ENCODE results near the gene ACTMAP. TPM values are rescaled to one million over a fixed set of nuclear protein-coding genes. Genes with fewer than 3 reads are reported as not detected.

The ACTMAP gene
- total and polyA plus RNA-seq, 2 of the 8 experiments (the other 6 are each of a cell fraction or from before 2014, with no cell fraction given): 24.1 to 26.5 TPM

DNA sequence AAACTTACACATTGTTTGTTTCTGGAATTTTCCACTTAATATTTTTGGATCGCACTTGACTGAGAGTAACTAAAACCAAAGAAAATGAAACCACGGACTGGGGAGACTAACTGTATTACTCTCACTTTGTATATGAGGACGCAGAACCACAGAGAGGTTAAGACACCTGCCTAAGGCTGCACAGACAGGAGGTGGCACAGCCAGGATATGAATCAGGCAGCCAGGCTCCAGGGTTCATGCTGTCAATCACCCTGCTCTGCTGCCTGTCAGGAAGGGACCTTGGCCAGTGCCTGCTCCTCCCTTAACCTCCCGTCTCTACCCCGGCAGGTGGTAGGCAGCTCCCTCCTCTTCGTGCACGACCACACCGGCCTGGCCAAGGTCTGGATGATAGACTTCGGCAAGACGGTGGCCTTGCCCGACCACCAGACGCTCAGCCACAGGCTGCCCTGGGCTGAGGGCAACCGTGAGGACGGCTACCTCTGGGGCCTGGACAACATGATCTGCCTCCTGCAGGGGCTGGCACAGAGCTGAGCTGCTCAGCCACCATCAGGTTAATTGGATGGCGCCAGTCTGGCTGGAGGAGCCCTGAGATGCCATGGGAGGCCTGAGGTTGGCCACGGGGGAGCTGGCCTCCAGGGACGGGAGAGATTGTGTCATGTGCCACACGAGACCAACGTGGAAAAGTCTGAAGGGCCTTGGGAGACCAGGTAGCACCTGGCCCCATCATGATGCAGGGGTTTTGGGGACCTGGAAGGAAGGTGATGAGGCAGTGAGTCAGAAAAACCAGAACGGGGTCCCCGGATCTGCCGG, 11.0 kb downstream of the ACTMAP start:
- no peak overlapping the region for H4K91ac ChIP-seq (replicated peaks; ENCODE audit: insufficient read length, low read length)
- H4K20me1 ChIP-seq (replicated peaks in 1 of 2; ENCODE audit: control insufficient read depth in 1 of 2, insufficient read depth in 2 of 2, low read length in 2 of 2): peaks cover 0 to 8% of the 10 kb centered on the region in 2 experiments
- H2AFZ ChIP-seq (ENCODE audit: low read length): no peak overlapping the region
- H2AK5ac ChIP-seq (ENCODE audit: low read depth, low read length): no peak overlapping the region
- no peak overlapping the region for H2BK12ac ChIP-seq (ENCODE audit: low read depth, low read length)
- no peak overlapping the region for H3K4me3 ChIP-seq (ENCODE audit: extremely low read depth in 1 of 4, insufficient read depth in 2 of 4, low read depth in 3 of 4, low read length in 4 of 4)
- H3K79me1 ChIP-seq (ENCODE audit: low read depth, low read length): no peaks in the 10 kb centered on the region
- ChIA-PET POLR2A (ENCODE audit: partially characterized antibody) (interaction anchor here (0.6 to 12.4 kb wide), 7 partner anchors 9 to 430 kb away, joined by 3 to 120 read pairs (median 5); partner anchors contain the start of genes ACTMAP, COQ8B, ITPKC and RAB4B), CTCF (ENCODE audit: partially characterized antibody) (interaction anchor here (2.5 kb wide), 1 partner anchor 11 kb away, joined by 5 read pairs; the partner anchor contains the start of genes ACTMAP and SNRPA)
- H3K14ac ChIP-seq (ENCODE audit: insufficient read length): no peak overlapping the region
- FAIRE-seq (no peak), DNase-seq (ENCODE audit: low read depth in 1 of 2, low spot score in 2 of 2) (no peak)
- no peak overlapping the region for H2BK20ac ChIP-seq (ENCODE audit: low read length)
- no peak overlapping the region; the same call in 1 of the 2 replicates for H4K8ac ChIP-seq (ENCODE audit: extremely low read depth, insufficient read depth, low read length)
- no peak overlapping the region for H3K18ac ChIP-seq (ENCODE audit: extremely low read depth, low read length)
- no peaks in the 10 kb centered on the region for H3K79me2 ChIP-seq (ENCODE audit: control insufficient read depth in 1 of 2, insufficient read depth in 2 of 2, low read length in 2 of 2)
- H3K56ac ChIP-seq (replicated peaks; ENCODE audit: insufficient read length, low read depth, low read length): no peak overlapping the region
- no peak overlapping the region for H3K9ac ChIP-seq (replicated peaks in 1 of 4; ENCODE audit: extremely low read depth in 1 of 4, low read depth in 3 of 4, low read length in 3 of 4)
- H3K23ac ChIP-seq (ENCODE audit: insufficient read length): no peak overlapping the region
- H3K4me2 ChIP-seq (ENCODE audit: insufficient read depth in 1 of 2, low read depth in 2 of 2, low read length in 2 of 2): no peak overlapping the region
- H3K36me3 ChIP-seq (ENCODE audit: control insufficient read depth in 2 of 4, insufficient read depth in 4 of 4, low read length in 3 of 4): peaks cover 0 to 24% (median 12%) of the 10 kb centered on the region in 4 experiments; a peak in 5 of 8 replicates
- no peak overlapping the region for H2BK15ac ChIP-seq (ENCODE audit: low read length)
- no peak overlapping the region for H2BK5ac ChIP-seq (ENCODE audit: low read depth, low read length)
- H2BK120ac ChIP-seq (replicated peaks; ENCODE audit: low read depth, low read length): no peak overlapping the region
- no peak overlapping the region for H3K4ac ChIP-seq (replicated peaks; ENCODE audit: insufficient read length, low read depth, low read length)
- 91% methylated on average over 22 of the region's 22 CpGs; no CpG with 5 or more reads in 1 of the 2 experiments for WGBS, 2 experiments (ENCODE audit: extremely low coverage in 1 of 2, insufficient coverage in 1 of 2, insufficient read length in 1 of 2, insufficient replicate concordance in 2 of 2, low coverage in 1 of 2, low lambda C conversion rate in 2 of 2, missing lambda C conversion rate in 1 of 2)
- no peaks in the 10 kb centered on the region for H3K27me3 ChIP-seq (replicated peaks in 1 of 4; ENCODE audit: control insufficient read depth in 3 of 4, extremely low read depth in 1 of 4, insufficient read depth in 3 of 4, low read length in 3 of 4)
- H3K27ac ChIP-seq (ENCODE audit: low read depth, low read length): no peak overlapping the region
- H4K5ac ChIP-seq (ENCODE audit: insufficient read length, low read depth, low read length): no peak overlapping the region
- no peaks in the 10 kb centered on the region for H3K9me3 ChIP-seq (ENCODE audit: insufficient read depth in 2 of 2, low read depth in 1 of 2, low read length in 1 of 2)
- H3K4me1 ChIP-seq (replicated peaks in 1 of 4; ENCODE audit: control insufficient read depth in 3 of 4, insufficient read depth in 4 of 4, low read length in 3 of 4): no peaks in the 10 kb centered on the region; a peak in 2 of 7 replicates
- no peaks in the 10 kb centered on the region for H3K23me2 ChIP-seq (ENCODE audit: low read depth, low read length)
- TF ChIP-seq KDM1A (IDR thresholded peaks at IDR 0.05; ENCODE audit: borderline replicate concordance, low read length) (no peak), BCL11A (IDR thresholded peaks at IDR 0.05; ENCODE audit: low read depth in 2 of 2, low read length in 2 of 2) (no peak), ATF2 (IDR thresholded peaks at IDR 0.05; ENCODE audit: low read length) (no peak), RAD21 (IDR thresholded peaks at IDR 0.05 in 1 of 2, conservative IDR thresholded peaks at IDR 0.05 in 1 of 2; ENCODE audit: low read depth in 2 of 2, low read length in 2 of 2) (no peak), BACH1 (IDR thresholded peaks at IDR 0.05; ENCODE audit: low read length) (no peak), JUND (IDR thresholded peaks at IDR 0.05; ENCODE audit: low read length) (no peak), POU5F1 (IDR thresholded peaks at IDR 0.05; ENCODE audit: low read depth, low read length) (no peak), CHD2 (IDR thresholded peaks at IDR 0.05; ENCODE audit: low read length) (no peak), FOSL1 (IDR thresholded peaks at IDR 0.05; ENCODE audit: insufficient read depth, low read depth, low read length) (no peak), RXRA (IDR thresholded peaks at IDR 0.05; ENCODE audit: insufficient read depth, low read depth, low read length) (no peak)

All from H1 (cell line).